Gastroesophageal sphincter (tissue), 3 donors: ENCODE data around the gene NOL3.

Experiments used
- CTCF ChIP-seq, 4 experiments: fragments of 200-600 bp in 2 of 4; fragments of 450-650 bp in 2 of 4; sonication (generic) in 1 of 4; IDR thresholded peaks; one replicate each; pipeline ENCODE4 v1.5.1; 2017 to 2019; ENCODE audit warnings: antibody characterized with exemption in 4 of 4, mild to moderate bottlenecking in 2 of 4, moderate library complexity in 2 of 4
- EP300 ChIP-seq: sonication (generic); formaldehyde crosslinking; IDR thresholded peaks from one replicate; pipeline ENCODE4 v1.6.1; 2017; ENCODE audit warnings: antibody characterized with exemption, mild to moderate bottlenecking
- POLR2A ChIP-seq, 2 donors: fragments of 450-650 bp; IDR thresholded peaks; one replicate each; pipeline ENCODE4 v1.6.1; 2017; ENCODE audit warnings: antibody characterized with exemption in 2 of 2, mild to moderate bottlenecking in 2 of 2, moderate library complexity in 1 of 2

GRCh38 chr16:67194260-67194659, 23.9 kb downstream of the NOL3 start:
- TF ChIP-seq CTCF (IDR thresholded peaks at IDR 0.05) (no peak), POLR2A (IDR thresholded peaks at IDR 0.05) (no peak), EP300 (no peak)
